DOHH2 (cell line): ENCODE data around the gene UNC45A.

ENCODE experiments used
- H3F3A ChIP-seq: fragments of 200-600 bp; sonication (generic), shearing (Covaris generic); 2 replicates; pipeline ENCODE4 v1.6.0; 2016; ENCODE audit warnings: antibody characterized with exemption, mild to moderate bottlenecking; ENCODE audit not compliant: control insufficient read depth, insufficient read depth
- H3K27ac ChIP-seq: fragments of 200-600 bp; sonication (generic); 2 replicates; pipeline ENCODE4 v1.5.1; 2014; ENCODE audit warnings: low read depth, mild to moderate bottlenecking, low read length, moderate library complexity
- H3K27me3 ChIP-seq: fragments of 200-600 bp; sonication (generic); 2 replicates; pipeline ENCODE4 v1.6.1; 2014; ENCODE audit warnings: mild to moderate bottlenecking, low read length, mixed read lengths; ENCODE audit not compliant: control insufficient read depth
- H3K36me3 ChIP-seq: fragments of 200-600 bp; sonication (generic); 2 replicates; pipeline ENCODE4 v1.6.1; 2014; ENCODE audit warnings: mild to moderate bottlenecking, low read length, moderate library complexity, mixed read lengths; ENCODE audit not compliant: control insufficient read depth
- H3K4me1 ChIP-seq: fragments of 200-600 bp; sonication (generic); 2 replicates; pipeline ENCODE4 v1.6.1; 2014; ENCODE audit warnings: mild to moderate bottlenecking, low read length, mixed read lengths; ENCODE audit not compliant: control insufficient read depth
- H3K4me2 ChIP-seq: fragments of 200-600 bp; sonication (generic); 2 replicates; pipeline ENCODE4 v1.6.0; 2014; ENCODE audit warnings: mild to moderate bottlenecking, low read length, moderate library complexity
- H3K4me3 ChIP-seq: fragments of 200-600 bp; sonication (generic); 2 replicates; pipeline ENCODE4 v1.5.1; 2014; ENCODE audit warnings: mild to moderate bottlenecking, low read length, mixed read lengths
- H3K79me2 ChIP-seq: fragments of 200-600 bp; sonication (generic); 2 replicates; pipeline ENCODE4 v1.6.1; 2014; ENCODE audit warnings: mild to moderate bottlenecking, low read length, mixed read lengths; ENCODE audit not compliant: control insufficient read depth
- H3K9me2 ChIP-seq: fragments of 200-600 bp; sonication (generic); replicated peaks from 2 replicates; pipeline ENCODE4 v1.6.1; 2014; ENCODE audit warnings: mild to moderate bottlenecking, low read length, mixed read lengths; ENCODE audit not compliant: control insufficient read depth
- H3K9me3 ChIP-seq: fragments of 200-600 bp; sonication (generic); 2 replicates; pipeline ENCODE4 v1.6.1; 2014; ENCODE audit warnings: antibody characterized with exemption, low read length, mixed read lengths; ENCODE audit not compliant: control insufficient read depth, insufficient read depth
- H4K20me1 ChIP-seq: fragments of 200-600 bp; sonication (generic); 2 replicates; pipeline ENCODE4 v1.6.0; 2014; ENCODE audit warnings: low read depth, mild to moderate bottlenecking, antibody characterized with exemption, low read length, moderate library complexity; ENCODE audit not compliant: control insufficient read depth, insufficient read depth
- CTCF ChIP-seq: fragments of 200-600 bp; sonication (generic); IDR thresholded peaks from one replicate; pipeline ENCODE4 v1.5.1; 2014; ENCODE audit warnings: antibody characterized with exemption, mild to moderate bottlenecking, low read depth, low read length; ENCODE audit not compliant: poor library complexity, severe bottlenecking
- EZH2phosphoT487 ChIP-seq: fragments of 200-600 bp; sonication (generic); IDR thresholded peaks from 2 replicates; pipeline ENCODE4 v1.6.1; 2017; ENCODE audit warnings: borderline replicate concordance, mild to moderate bottlenecking, antibody characterized with exemption, low read length, moderate library complexity, mixed read lengths

UNC45A gene

GRCh38 chr15:90934256-90934948 is 683 bp upstream of the UNC45A start:
- Histone ChIP-seq H3K4me2 (peak overlapping the region; percentile 85), H3K79me2 (peaks cover 40% of the 10 kb centered on the region), H3K27me3 (no peaks in the 10 kb centered on the region), H3K4me1 (peaks cover 54% of the 10 kb centered on the region), H3K9me3 (no peaks in the 10 kb centered on the region), H3K27ac (peak overlapping the region; percentile 22), H3F3A (peaks cover 13% of the 10 kb centered on the region), H3K36me3 (peaks cover 45% of the 10 kb centered on the region), H4K20me1 (0 out of 2 replicates have a peak, but pooled peaks cover 5% of the 10 kb centered on the region), H3K4me3 (peak overlapping the region; percentile 90), H3K9me2 (no peaks in the 10 kb centered on the region)
- no peak for TF ChIP-seq EZH2phosphoT487
- TF ChIP-seq CTCF: peak; percentile 97

GRCh38 chr15:90936823-90937222 is 1.7 kb downstream of the UNC45A start:
- H3K9me3 ChIP-seq: no peaks in the 10 kb centered on the region
- H3K9me2 ChIP-seq: no peaks in the 10 kb centered on the region
- TF ChIP-seq EZH2phosphoT487 (no peak), CTCF (no peak)
- H4K20me1 ChIP-seq: 0 out of 2 replicates have a peak, but pooled peaks cover 5% of the 10 kb centered on the region
- peak overlapping the region; percentile 90; the same call in 1 of the 2 replicates for H3K4me3 ChIP-seq
- H3K79me2 ChIP-seq: peaks cover 23% of the 10 kb centered on the region
- no peaks in the 10 kb centered on the region for H3K27me3 ChIP-seq
- H3K36me3 ChIP-seq: peaks cover 55% of the 10 kb centered on the region
- peaks cover 43% of the 10 kb centered on the region for H3K4me1 ChIP-seq
- no peak overlapping the region for H3K27ac ChIP-seq
- H3K4me2 ChIP-seq: peak overlapping the region; percentile 85
- no peaks in the 10 kb centered on the region; the same call in 1 of the 2 replicates for H3F3A ChIP-seq

- Histone ChIP-seq H3K27ac (no peak overlapping the region), H4K20me1 (0 out of 2 replicates have a peak, but pooled peaks cover 5% of the 10 kb centered on the region), H3K9me3 (no peaks in the 10 kb centered on the region), H3K4me2 (no peak overlapping the region), H3K4me1 (peaks cover 34% of the 10 kb centered on the region), H3K27me3 (no peaks in the 10 kb centered on the region), H3K36me3 (peaks cover 65% of the 10 kb centered on the region), H3K9me2 (no peaks in the 10 kb centered on the region), H3K79me2 (peaks cover 18% of the 10 kb centered on the region), H3F3A (no peaks in the 10 kb centered on the region; the same call in 1 of the 2 replicates), H3K4me3 (no peak overlapping the region)
- TF ChIP-seq CTCF: no peak
- TF ChIP-seq EZH2phosphoT487: no peak
Observed at GRCh38 chr15:90938261-90938660, 3.2 kb downstream of the UNC45A start.
